Glomerular visceral epithelial cell (primary cell): Measurements from ENCODE around the gene RAET1G.
"Not testable (repeated sequence)": the region's sequence is repeated elsewhere in the genome, so short reads cannot be mapped to it uniquely, and the experiment has no call there.

Experiments used
- DNase-seq: peaks from one replicate; pipeline ENCODE4 v3.0.0-alpha.2; 2016; ENCODE audit errors: extremely low spot score

Gene RAET1G

GRCh38 chr6:149913540-149914240, 9.2 kb downstream of the RAET1G start:
- DNase-seq, result no peak

- no peak for DNase-seq
These were observed 9.8 kb downstream of the RAET1G start for GRCh38 chr6:149913085-149913484.

GRCh38 chr6:149912680-149913079, 10.2 kb downstream of the RAET1G start:
- not testable (repeated sequence) for DNase-seq

DNA sequence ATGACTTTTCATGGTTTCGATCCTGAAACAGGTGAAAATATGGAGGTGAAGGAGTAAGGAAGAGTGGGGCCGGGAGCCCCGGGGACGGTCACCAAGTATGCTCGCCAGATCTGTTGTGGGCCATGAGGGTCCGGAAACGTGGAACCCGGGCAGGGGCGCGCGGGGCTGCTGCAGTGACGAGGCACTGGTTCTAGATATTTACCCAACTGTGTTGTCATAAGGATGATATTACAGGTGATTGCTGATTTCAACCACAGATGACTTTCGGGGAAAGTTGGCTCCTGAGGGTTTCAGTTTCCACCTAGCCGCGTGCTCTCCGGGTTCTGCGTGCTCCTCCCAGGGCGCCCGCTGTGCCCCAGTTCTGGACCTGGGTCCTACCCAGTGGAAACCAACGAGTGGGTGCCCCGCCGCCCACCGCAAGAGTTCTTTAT, 12.2 kb downstream of the RAET1G start:
- DNase-seq, result no peak

GRCh38 chr6:149909701-149910470, 13.0 kb downstream of the RAET1G start:
- no peak for DNase-seq

- DNase-seq, result not testable (repeated sequence)
These were observed 14.4 kb downstream of the RAET1G start for GRCh38 chr6:149908480-149908879.

GRCh38 chr6:149907317-149907716, 15.6 kb downstream of the RAET1G start:
- DNase-seq, result no peak

DNA sequence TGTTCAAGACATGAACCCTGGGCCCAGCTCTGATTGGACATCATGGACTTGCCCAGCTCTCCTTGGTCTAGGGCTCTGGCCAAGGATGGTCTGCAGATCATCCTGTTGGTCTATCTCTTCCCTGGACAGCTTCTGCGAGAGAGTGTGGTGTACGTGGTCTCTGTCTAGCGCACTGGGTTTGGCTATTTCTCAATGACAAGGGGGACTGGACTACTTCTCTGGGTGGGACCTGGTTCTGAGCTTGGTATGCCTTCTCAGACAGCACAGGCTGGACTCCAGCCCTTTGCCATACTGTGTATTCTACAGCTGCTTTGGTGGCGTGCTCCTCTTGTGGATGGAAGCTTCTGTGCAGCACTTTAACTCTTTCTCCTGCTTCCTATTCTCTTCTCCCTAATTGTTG, 16.5 kb downstream of the RAET1G start:
- no peak for DNase-seq

DNA sequence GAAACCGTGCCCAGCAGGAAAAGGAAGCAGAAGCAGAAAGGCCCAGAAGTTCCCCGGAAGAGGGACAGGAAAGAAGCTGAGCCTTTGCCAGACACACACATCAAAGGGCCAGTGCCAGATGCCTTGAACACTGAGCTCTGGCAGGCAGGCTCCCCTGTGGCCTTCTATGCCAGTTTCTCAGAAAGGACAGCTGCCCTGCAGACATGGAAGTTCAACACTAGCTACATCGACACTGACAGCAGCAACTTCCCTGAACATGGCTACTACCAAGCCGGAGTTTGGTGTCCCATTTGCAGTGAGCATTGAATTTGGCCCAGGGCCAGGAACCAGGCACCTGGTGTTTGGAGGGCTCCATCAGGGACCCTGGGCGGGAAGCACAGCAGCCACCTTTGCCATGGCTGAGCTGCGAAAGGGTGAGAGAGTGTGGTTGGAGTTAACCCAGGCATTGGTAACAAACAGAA, 17.0 kb downstream of the RAET1G start:
- DNase-seq, result no peak

GRCh38 chr6:149905371-149905910, 17.5 kb downstream of the RAET1G start:
- no peak for DNase-seq

GRCh38 chr6:149904661-149905370, 18.1 kb downstream of the RAET1G start:
- DNase-seq, result no peak

DNA sequence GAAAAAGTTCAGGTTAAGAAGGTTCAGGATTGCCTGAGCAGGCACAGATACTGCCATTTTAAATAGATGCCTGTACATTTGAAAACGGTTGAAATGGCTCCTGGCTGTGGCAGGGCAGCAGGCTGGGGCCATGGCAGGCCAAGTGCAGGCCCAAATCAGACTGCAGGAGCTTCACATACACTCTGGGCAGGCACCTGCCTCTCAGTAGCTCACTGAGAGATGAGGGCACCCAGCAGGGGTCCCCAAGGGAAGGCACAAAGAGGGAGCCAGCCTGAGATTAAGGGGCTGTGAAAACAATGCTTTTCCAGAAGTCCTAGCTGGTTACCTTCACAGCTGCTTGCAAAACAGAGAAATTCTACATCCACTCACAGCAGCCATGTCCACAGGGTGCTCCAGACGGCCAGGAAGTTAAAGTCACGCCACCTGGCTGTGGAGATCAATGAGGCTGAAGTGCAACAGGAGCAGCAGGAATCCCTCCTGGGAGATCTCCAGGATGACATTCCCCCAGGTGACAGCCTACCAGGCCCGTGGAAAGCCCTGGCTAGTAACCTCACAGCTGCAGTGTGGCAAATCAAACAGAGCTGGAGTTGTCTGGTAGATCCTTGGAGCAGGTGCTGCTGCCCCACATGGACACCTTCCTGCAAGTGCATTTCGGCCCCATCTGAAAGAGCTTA, 18.8 kb downstream of the RAET1G start:
- no peak for DNase-seq

- no peak for DNase-seq
These were observed 21.3 kb downstream of the RAET1G start for GRCh38 chr6:149901444-149902140.

GRCh38 chr6:149900620-149901443, 22.1 kb downstream of the RAET1G start:
- DNase-seq, result no peak

DNA sequence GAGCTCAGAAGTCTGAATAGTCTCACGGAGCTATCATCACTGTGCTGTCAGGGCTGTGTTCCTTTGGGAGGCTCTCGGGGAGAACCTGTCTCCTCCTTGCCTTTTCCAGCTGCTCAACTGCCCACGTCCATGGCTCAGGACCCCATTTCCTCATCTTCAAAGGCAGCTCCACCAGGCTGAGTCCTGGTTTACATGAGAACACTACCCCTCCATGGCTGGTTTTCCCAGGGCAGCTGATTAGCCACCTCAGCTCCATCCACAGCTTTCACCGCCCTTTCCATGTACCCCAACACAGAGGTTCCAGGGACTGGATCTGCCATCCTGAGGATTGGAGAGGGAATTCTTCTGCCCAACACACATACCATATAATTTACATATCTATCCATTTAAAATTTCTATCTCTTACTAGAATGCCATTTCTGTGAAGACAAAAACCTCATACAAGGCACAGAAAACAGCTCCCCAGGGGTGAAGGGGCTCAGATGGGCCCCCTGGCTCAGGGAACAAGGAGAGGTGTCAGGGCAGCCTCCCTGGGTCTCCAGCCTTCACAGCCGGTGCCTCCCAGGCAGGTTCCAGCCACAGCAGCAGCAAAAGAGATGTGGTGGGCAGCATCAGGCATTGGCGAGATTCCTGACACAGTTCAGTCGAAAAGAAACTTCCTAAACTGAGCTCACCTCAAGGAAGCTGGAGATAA, 22.8 kb downstream of the RAET1G start:
- DNase-seq, result no peak

GRCh38 chr6:149899486-149899885, 23.4 kb downstream of the RAET1G start:
- DNase-seq, result no peak

DNA sequence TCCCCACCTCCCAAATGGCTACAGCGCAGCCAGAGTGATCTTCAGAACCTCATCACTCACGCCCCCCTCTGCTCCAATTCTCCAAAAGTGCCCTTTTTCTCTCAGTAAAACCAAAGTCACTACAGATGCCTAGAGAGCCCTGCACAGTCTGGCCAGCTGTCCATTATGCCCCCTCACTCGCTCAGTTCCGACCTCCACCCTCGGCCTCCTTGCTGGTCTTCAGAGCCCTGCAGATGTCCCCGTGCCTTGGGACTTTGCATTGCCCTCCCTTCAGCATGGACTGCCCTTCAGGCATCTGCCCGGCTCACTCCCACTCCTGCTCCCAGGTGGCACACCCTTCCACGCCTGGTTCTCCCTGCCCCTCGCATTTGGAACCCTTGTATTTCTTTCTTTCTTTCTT, 24.0 kb downstream of the RAET1G start:
- no peak for DNase-seq

DNA sequence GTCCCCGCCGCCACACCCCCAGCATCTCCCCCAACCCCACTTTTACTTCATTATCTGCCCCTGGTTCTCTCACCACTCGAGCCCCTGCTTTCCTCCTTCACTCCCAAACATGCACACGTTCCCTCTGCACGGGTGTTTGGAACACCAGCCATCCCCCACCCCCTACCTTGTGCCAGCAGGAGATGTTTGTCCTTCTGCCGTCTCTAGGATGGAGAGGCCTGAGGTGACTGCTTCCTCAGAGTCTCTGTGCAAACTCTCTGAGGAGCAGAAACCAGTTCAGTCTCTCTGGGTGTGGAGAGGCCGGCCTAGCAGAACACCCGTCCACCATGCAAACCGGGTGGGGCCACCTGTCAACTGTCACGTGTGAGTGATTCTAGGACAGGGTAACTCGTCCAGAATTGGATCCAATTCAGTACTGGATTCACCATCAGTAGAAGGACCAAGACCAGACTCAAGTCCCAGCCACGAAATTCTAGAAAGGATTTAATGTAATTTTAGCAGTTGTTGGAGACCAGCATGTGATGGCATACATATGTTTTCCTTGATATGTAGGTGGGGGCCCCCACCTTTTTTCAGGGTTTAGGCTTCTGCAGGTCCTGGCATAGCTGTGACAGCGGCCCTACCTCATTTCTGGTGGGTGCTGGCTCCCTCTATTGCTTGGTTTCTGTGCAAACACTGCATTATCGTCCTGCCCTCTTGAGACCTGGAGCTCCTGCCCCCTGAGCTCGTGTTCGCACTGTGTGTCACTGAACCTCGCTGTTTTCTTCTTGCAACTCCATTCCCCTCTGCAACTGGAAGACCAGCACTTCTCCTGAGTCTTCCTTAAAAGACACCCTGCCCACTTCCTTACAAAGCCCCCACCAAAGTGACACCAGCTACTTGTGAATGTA, 24.8 kb downstream of the RAET1G start, which contains the start of gene RAET1E:
Gene RAET1E, minus strand, starts transcription at position 259 of the 890 bp plus-strand sequence. CDS start 7,212 bp downstream, outside the sequence.
- DNase-seq, result no peak
